ENCODE measurements around the gene PSMA6. TPM values are rescaled to one million over a fixed set of nuclear protein-coding genes. Genes with fewer than 3 reads are reported as not detected.

Gene PSMA6
- total and polyA plus RNA-seq, 10 of the 15 experiments (the other 5 are each of a cell fraction or from before 2014, with no cell fraction given): 267 to 1,363 (median 402) TPM

- H3K36me3 ChIP-seq (ENCODE audit: control insufficient read depth in 2 of 2, insufficient read depth in 2 of 2, low read length in 1 of 2): peaks cover 0 to 2% of the 10 kb centered on the region in 2 experiments; a peak in 1 of 4 replicates
- no peaks in the 10 kb centered on the region for H4K20me1 ChIP-seq (ENCODE audit: control insufficient read depth, insufficient read depth)
- H3K9me3 ChIP-seq (replicated peaks; ENCODE audit: control insufficient read depth, insufficient read depth, low read length): no peaks in the 10 kb centered on the region
- ATAC-seq: no peak
- FAIRE-seq: no peak
- no peak for TF ChIP-seq SRF (IDR thresholded peaks at IDR 0.05; ENCODE audit: low read depth in 2 of 2, low read length in 2 of 2)
- no peak for TF ChIP-seq JUNB (IDR thresholded peaks at IDR 0.05)
- TF ChIP-seq FOXK2 (IDR thresholded peaks at IDR 0.05): no peak
- no peak for TF ChIP-seq ZNF592 (IDR thresholded peaks at IDR 0.05)
- TF ChIP-seq SUPT20H (IDR thresholded peaks at IDR 0.05; ENCODE audit: borderline replicate concordance, control insufficient read depth, low read depth, low read length): no peak
- no peak for TF ChIP-seq RUNX3 (IDR thresholded peaks at IDR 0.05; ENCODE audit: low read length)
- TF ChIP-seq DPF2 (IDR thresholded peaks at IDR 0.05): no peak
- no peak for TF ChIP-seq HDAC6 (IDR thresholded peaks at IDR 0.05; ENCODE audit: unreplicated experiment)
- TF ChIP-seq SUZ12 (IDR thresholded peaks at IDR 0.05; ENCODE audit: unreplicated experiment): no peak
- no peak for TF ChIP-seq NFYB (IDR thresholded peaks at IDR 0.05; ENCODE audit: insufficient read depth, low read depth, low read length)
- TF ChIP-seq SMARCA5 (IDR thresholded peaks at IDR 0.05): no peak
- no peak for TF ChIP-seq CBFB (IDR thresholded peaks at IDR 0.05; ENCODE audit: low read depth)
- ChIA-PET CTCF (interaction anchor here (0.6 to 1.9 kb wide), 4 partner anchors 14 to 42 kb away, joined by 3 to 6 read pairs (median 6); partner anchors contain the start of gene PSMA6), RAD21 (ENCODE audit: unreplicated experiment) (no interaction called here), SMC1A (ENCODE audit: uncharacterized antibody, unreplicated experiment) (interaction anchor here (1.1 to 1.4 kb wide), 3 partner anchors 12 to 125 kb away, joined by 3 to 4 read pairs (median 3); no protein-coding TSS in a partner anchor), POLR2A (interaction anchor here (0.6 kb wide), 1 partner anchor 14 kb away, joined by 3 read pairs; no protein-coding TSS in a partner anchor)
- H3K4me3 ChIP-seq: no peak overlapping the region
- peaks cover 31% of the 10 kb centered on the region for H3K4me1 ChIP-seq (ENCODE audit: control insufficient read depth, insufficient read depth, low read length)
- no peak for DNase-seq (ENCODE audit: low read depth, low spot score)
- in situ Hi-C loops (cut with MboI): no loop called here
- intact Hi-C loops (cut with micrococcal nuclease; ENCODE audit: unreplicated experiment): no loop called here
- H2AFZ ChIP-seq (ENCODE audit: control insufficient read depth, low read depth, low read length): no peak overlapping the region
- 73% methylated on average over 4 of the region's 4 CpGs for WGBS (ENCODE audit: insufficient coverage, insufficient replicate concordance, low lambda C conversion rate, missing lambda C conversion rate)
- H3K4me2 ChIP-seq (ENCODE audit: control insufficient read depth, insufficient read depth): no peak overlapping the region
- H3K27ac ChIP-seq (ENCODE audit: control insufficient read depth, insufficient read depth): no peak overlapping the region
- BruUV-seq (replicated peaks): no TSS peak
- H3K9ac ChIP-seq (ENCODE audit: control insufficient read depth, insufficient read depth, low read length): no peak overlapping the region
- H3K79me2 ChIP-seq (ENCODE audit: control insufficient read depth, insufficient read depth, low read length): no peaks in the 10 kb centered on the region
- H3K27me3 ChIP-seq (replicated peaks in 1 of 2; ENCODE audit: control insufficient read depth in 2 of 2, insufficient read depth in 2 of 2, low read length in 1 of 2): no peaks in the 10 kb centered on the region
These were observed 41.9 kb upstream of the PSMA6 start for GRCh38 chr14:35250319-35250718.

Measured in GM12878 (cell line).